GM12878 (cell line): ENCODE results near the gene RFX1. TPM values are rescaled to one million over a fixed set of nuclear protein-coding genes. Genes with fewer than 3 reads are reported as not detected.

Experiments used
- ATAC-seq: fragments of 200-7000 bp; cut with Tn5 transposase; 3 replicates; pipeline ENCODE4 v1.9.1; 2020; ENCODE audit warnings: mild to moderate bottlenecking, moderate library complexity
- BruUV-seq: library from RNA; stranded (reverse); fragments of 400-500 nt; replicated peaks from 2 replicates; lab custom pipeline; 2021; lab: Mats Ljungman, UMichigan
- CTCF ChIA-PET: fragments of 300-600 bp; sonication (Branson Sonifier 250); formaldehyde crosslinking; extraction: SDS; loops from one replicate; lab custom pipeline; 2021; ENCODE audit warnings: inconsistent platforms; lab: Yijun Ruan, JAX
- POLR2A ChIA-PET: fragments of 350-600 bp; formaldehyde crosslinking; extraction: SDS; loops from one replicate; lab custom pipeline; 2021; ENCODE audit warnings: inconsistent platforms; lab: Charles Lee
- RAD21 ChIA-PET: fragments of 300-600 bp; sonication (Branson Sonifier 250); formaldehyde crosslinking; loops from one replicate; lab custom pipeline; 2023; ENCODE audit warnings: antibody characterized with exemption; ENCODE audit not compliant: unreplicated experiment; lab: Charles Lee
- SMC1A ChIA-PET: fragments of 300-600 bp; sonication (Branson Sonifier 250); formaldehyde crosslinking; loops from one replicate; lab custom pipeline; 2023; ENCODE audit not compliant: unreplicated experiment, uncharacterized antibody; lab: Charles Lee
- DNase-seq: peaks from one replicate; pipeline ENCODE4 v3.0.0-alpha.2; 2011; ENCODE audit warnings: low read depth, low spot score
- FAIRE-seq: peaks from 3 replicates; lab custom pipeline; 2011; peaks lifted over from hg19 to GRCh38; lab: Jason Lieb, UNC
- H2AFZ ChIP-seq: 2 replicates; pipeline ENCODE4 v1.6.0; 2011; ENCODE audit warnings: low read depth, low read length, control low read depth; ENCODE audit not compliant: control insufficient read depth
- H3K27ac ChIP-seq: 2 replicates; pipeline ENCODE4 v1.5.1; 2011; ENCODE audit warnings: control low read depth; ENCODE audit not compliant: control insufficient read depth, insufficient read depth
- H3K27me3 ChIP-seq, 2 experiments: replicated peaks in 1 of 2; 2 replicates each; pipeline versions ENCODE4 v1.6.0 to v1.6.1; 2011; ENCODE audit warnings: low read length in 1 of 2; ENCODE audit not compliant: control insufficient read depth in 2 of 2, insufficient read depth in 2 of 2
- H3K36me3 ChIP-seq, 2 experiments: 2 replicates each; pipeline ENCODE4 v1.5.1; 2011; ENCODE audit warnings: low read length in 1 of 2; ENCODE audit not compliant: control insufficient read depth in 2 of 2, insufficient read depth in 2 of 2
- H3K4me1 ChIP-seq: 2 replicates; pipeline ENCODE4 v1.6.1; 2011; ENCODE audit warnings: mild to moderate bottlenecking, low read length, moderate library complexity, mixed read lengths; ENCODE audit not compliant: control insufficient read depth, insufficient read depth
- H3K4me2 ChIP-seq: 2 replicates; pipeline ENCODE4 v1.6.0; 2011; ENCODE audit warnings: control low read depth; ENCODE audit not compliant: control insufficient read depth, insufficient read depth
- H3K4me3 ChIP-seq: fragments of 200-600 bp; sonication (generic); 2 replicates; pipeline ENCODE4 v1.5.1; 2016
- H3K79me2 ChIP-seq: 2 replicates; pipeline ENCODE4 v1.6.0; 2011; ENCODE audit warnings: low read length; ENCODE audit not compliant: control insufficient read depth, insufficient read depth
- H3K9ac ChIP-seq: 2 replicates; pipeline ENCODE4 v1.8.0; 2011; ENCODE audit warnings: low read length, control low read depth, mixed read lengths; ENCODE audit not compliant: control insufficient read depth, insufficient read depth
- H3K9me3 ChIP-seq: replicated peaks from 3 replicates; pipeline ENCODE4 v1.5.1; 2011; ENCODE audit warnings: mild to moderate bottlenecking, low read length; ENCODE audit not compliant: control insufficient read depth, insufficient read depth
- H4K20me1 ChIP-seq: 2 replicates; pipeline ENCODE4 v1.6.0; 2011; ENCODE audit not compliant: control insufficient read depth, insufficient read depth
- BACH1 ChIP-seq: fragments of 450-650 bp; IDR thresholded peaks from 2 replicates; pipeline ENCODE4 v1.6.1; 2017; ENCODE audit warnings: mild to moderate bottlenecking, borderline replicate concordance
- CBX3 ChIP-seq: fragments of 200-600 bp; sonication (generic); IDR thresholded peaks from 2 replicates; pipeline ENCODE4 v1.6.1; 2016; ENCODE audit warnings: low read depth, borderline replicate concordance
- CEBPB ChIP-seq, 2 experiments: fragments of 150-350 bp in 1 of 2; IDR thresholded peaks; 2 replicates each; pipeline ENCODE4 v1.6.1; 2012 to 2014; ENCODE audit warnings: low read depth in 2 of 2, low read length in 2 of 2, borderline replicate concordance in 1 of 2, inconsistent platforms in 1 of 2
- CHD2 ChIP-seq: IDR thresholded peaks from 2 replicates; pipeline ENCODE4 v1.6.1; 2011; ENCODE audit warnings: low read depth, low read length, improper control_type of control experiment, borderline replicate concordance
- CHD4 ChIP-seq: fragments of 200-600 bp; sonication (generic); IDR thresholded peaks from 2 replicates; pipeline ENCODE4 v1.6.1; 2016; ENCODE audit warnings: mild to moderate bottlenecking
- HDAC2 ChIP-seq: fragments of 200-600 bp; sonication (generic); IDR thresholded peaks from 2 replicates; pipeline ENCODE4 v1.6.1; 2017
- HDGF ChIP-seq: fragments of 450-650 bp; IDR thresholded peaks from 2 replicates; pipeline ENCODE4 v1.6.1; 2016; ENCODE audit warnings: antibody characterized with exemption
- JUNB ChIP-seq: IDR thresholded peaks from 2 replicates; pipeline ENCODE4 v1.6.1; 2016; ENCODE audit warnings: antibody characterized with exemption, mild to moderate bottlenecking
- KDM1A ChIP-seq: fragments of 200-600 bp; sonication (generic); IDR thresholded peaks from 2 replicates; pipeline ENCODE4 v1.6.1; 2016; ENCODE audit warnings: borderline replicate concordance
- NFYB ChIP-seq: IDR thresholded peaks from 2 replicates; pipeline ENCODE4 v1.6.1; 2011; ENCODE audit warnings: low read depth, mild to moderate bottlenecking, low read length, improper control_type of control experiment, moderate library complexity; ENCODE audit not compliant: insufficient read depth
- NR2C2 ChIP-seq: IDR thresholded peaks from 2 replicates; pipeline ENCODE4 v1.6.1; 2011; ENCODE audit warnings: borderline replicate concordance, low read depth; ENCODE audit not compliant: control insufficient read depth, insufficient read length
- PAX5 ChIP-seq: IDR thresholded peaks from 2 replicates; pipeline ENCODE4 v1.6.1; 2011; ENCODE audit warnings: low read depth, low read length, borderline replicate concordance
- RBBP5 ChIP-seq: fragments of 200-600 bp; sonication (generic); conservative IDR thresholded peaks from 2 replicates; pipeline ENCODE4 v1.6.1; 2016
- RCOR1 ChIP-seq: conservative IDR thresholded peaks from 2 replicates; pipeline ENCODE4 v1.6.1; 2012; ENCODE audit warnings: low read depth, low read length, improper control_type of control experiment
- TAF1 ChIP-seq: IDR thresholded peaks from 2 replicates; pipeline ENCODE4 v1.6.1; 2011; ENCODE audit warnings: mild to moderate bottlenecking, low read depth, low read length, borderline replicate concordance
- WGBS: methylation state at CpG from one replicate; pipeline ENCODE4 v1.1.6; 2016; ENCODE audit warnings: low lambda C conversion rate; ENCODE audit not compliant: insufficient replicate concordance, insufficient coverage; ENCODE audit errors: missing lambda C conversion rate; 5-methylcytosine and 5-hydroxymethylcytosine counted together
- in situ Hi-C: fragments of 300-500 bp; cut with MboI; formaldehyde crosslinking; loops from 9 replicates; pipeline ENCODE4 v1.14.3; 2018; ENCODE audit warnings: mixed read lengths
- intact Hi-C: fragments of 100-400 bp; cut with micrococcal nuclease; formaldehyde crosslinking; loops from one replicate; pipeline ENCODE4 v1.14.2; 2022; ENCODE audit not compliant: unreplicated experiment
- polyA plus RNA-seq, 11 experiments: library from polyadenylated mRNA; depleted of rRNA in 4 of 11; unstranded in 6 of 11; stranded (reverse) in 5 of 11; fragments of >200 nt; fragmentation: Nextera tagmentation in 4 of 11; fragmentation: Illumina TruSeq in 1 of 11; extraction: Ambion mirVana in 4 of 11; extraction: Trizol in 1 of 11; gene quantifications; 1 replicate in 1 of 11; 2 replicates in 10 of 11; pipeline versions ENCODE4 v1.2.1 to v1.2.3, GENCODE V29; 2011 to 2016; ENCODE audit warnings: inconsistent platforms in 2 of 11, missing spikeins in 2 of 11, low read depth in 1 of 11
- total RNA-seq, 4 experiments: library from RNA; depleted of rRNA in 3 of 4; stranded (reverse); fragments of >200 nt in 3 of 4; fragmentation: Illumina TruSeq in 1 of 4; extraction: Trizol in 1 of 4; gene quantifications; 2 replicates each; pipeline versions ENCODE4 v1.2.1 to v1.2.3, GENCODE V29; 2013 to 2021
- TF ChIP-seq, protein P1 (sequence below): fragments of 450-650 bp; IDR thresholded peaks from 2 replicates; pipeline ENCODE4 v1.6.1; 2016; ENCODE audit warnings: mild to moderate bottlenecking
- TF ChIP-seq, protein P2 (sequence below): fragments of 450-650 bp; IDR thresholded peaks from 2 replicates; pipeline ENCODE4 v1.6.1; 2017; ENCODE audit warnings: mild to moderate bottlenecking, moderate library complexity
- TF ChIP-seq, protein P3 (sequence below): fragments of 450-650 bp; IDR thresholded peaks from 2 replicates; pipeline ENCODE4 v1.6.1; 2018; ENCODE audit warnings: borderline replicate concordance, mild to moderate bottlenecking; ENCODE audit not compliant: partially characterized antibody

The RFX1 gene
- total and polyA plus RNA-seq, 10 of the 15 experiments (the other 5 are each of a cell fraction or from before 2014, with no cell fraction given) = 0.05 to 11.0 (median 1.5) TPM

DNA sequence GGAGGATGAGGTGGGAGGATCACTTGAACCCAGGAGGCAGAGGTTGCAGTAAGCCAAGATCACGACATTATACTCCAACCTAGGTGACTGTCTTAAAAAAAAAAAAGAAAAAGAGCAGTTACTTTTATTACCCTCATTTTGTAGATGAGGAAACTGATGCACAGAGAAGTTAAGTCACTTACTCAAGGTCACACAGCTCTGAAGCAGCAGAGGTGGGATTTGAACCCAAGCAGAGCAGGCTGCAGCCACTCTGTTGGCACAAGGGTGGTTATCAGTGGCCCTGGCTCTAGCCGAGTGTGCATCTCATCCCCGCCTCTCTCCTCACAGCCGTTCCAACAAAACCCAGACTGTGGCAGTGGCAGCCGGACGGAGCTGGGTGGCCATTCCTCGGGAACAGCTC is 33.1 kb upstream of the RFX1 start:
- intact Hi-C loops = loop anchor here (10.0 kb wide), 1 partner anchor 54 kb away; no protein-coding TSS in a partner anchor
- FAIRE-seq = no peak
- H3K36me3 ChIP-seq = peaks cover 6 to 10% of the 10 kb centered on the region in 2 experiments

More for the DNA sequence above, 33.1 kb upstream of the RFX1 start:
- WGBS = 99% methylated on average over 7 of the region's 7 CpGs
- TF ChIP-seq HDGF (no peak), PAX5 (no peak), NR2C2 (no peak), RCOR1 (no peak), HDAC2 (no peak), BACH1 (no peak), CHD4 (no peak), TAF1 (no peak), RBBP5 (no peak), CHD2 (no peak), CBX3 (no peak), KDM1A (no peak), CEBPB (IDR thresholded peaks at IDR 0.05; ENCODE audit: borderline replicate concordance in 1 of 2, low read depth in 2 of 2, low read length in 2 of 2) (no peak), JUNB (no peak), NFYB (no peak)
- TF ChIP-seq, protein P1, sequence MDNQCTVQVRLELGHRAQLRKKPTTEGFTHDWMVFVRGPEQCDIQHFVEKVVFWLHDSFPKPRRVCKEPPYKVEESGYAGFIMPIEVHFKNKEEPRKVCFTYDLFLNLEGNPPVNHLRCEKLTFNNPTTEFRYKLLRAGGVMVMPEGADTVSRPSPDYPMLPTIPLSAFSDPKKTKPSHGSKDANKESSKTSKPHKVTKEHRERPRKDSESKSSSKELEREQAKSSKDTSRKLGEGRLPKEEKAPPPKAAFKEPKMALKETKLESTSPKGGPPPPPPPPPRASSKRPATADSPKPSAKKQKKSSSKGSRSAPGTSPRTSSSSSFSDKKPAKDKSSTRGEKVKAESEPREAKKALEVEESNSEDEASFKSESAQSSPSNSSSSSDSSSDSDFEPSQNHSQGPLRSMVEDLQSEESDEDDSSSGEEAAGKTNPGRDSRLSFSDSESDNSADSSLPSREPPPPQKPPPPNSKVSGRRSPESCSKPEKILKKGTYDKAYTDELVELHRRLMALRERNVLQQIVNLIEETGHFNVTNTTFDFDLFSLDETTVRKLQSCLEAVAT = no peak
- TF ChIP-seq, protein P2, sequence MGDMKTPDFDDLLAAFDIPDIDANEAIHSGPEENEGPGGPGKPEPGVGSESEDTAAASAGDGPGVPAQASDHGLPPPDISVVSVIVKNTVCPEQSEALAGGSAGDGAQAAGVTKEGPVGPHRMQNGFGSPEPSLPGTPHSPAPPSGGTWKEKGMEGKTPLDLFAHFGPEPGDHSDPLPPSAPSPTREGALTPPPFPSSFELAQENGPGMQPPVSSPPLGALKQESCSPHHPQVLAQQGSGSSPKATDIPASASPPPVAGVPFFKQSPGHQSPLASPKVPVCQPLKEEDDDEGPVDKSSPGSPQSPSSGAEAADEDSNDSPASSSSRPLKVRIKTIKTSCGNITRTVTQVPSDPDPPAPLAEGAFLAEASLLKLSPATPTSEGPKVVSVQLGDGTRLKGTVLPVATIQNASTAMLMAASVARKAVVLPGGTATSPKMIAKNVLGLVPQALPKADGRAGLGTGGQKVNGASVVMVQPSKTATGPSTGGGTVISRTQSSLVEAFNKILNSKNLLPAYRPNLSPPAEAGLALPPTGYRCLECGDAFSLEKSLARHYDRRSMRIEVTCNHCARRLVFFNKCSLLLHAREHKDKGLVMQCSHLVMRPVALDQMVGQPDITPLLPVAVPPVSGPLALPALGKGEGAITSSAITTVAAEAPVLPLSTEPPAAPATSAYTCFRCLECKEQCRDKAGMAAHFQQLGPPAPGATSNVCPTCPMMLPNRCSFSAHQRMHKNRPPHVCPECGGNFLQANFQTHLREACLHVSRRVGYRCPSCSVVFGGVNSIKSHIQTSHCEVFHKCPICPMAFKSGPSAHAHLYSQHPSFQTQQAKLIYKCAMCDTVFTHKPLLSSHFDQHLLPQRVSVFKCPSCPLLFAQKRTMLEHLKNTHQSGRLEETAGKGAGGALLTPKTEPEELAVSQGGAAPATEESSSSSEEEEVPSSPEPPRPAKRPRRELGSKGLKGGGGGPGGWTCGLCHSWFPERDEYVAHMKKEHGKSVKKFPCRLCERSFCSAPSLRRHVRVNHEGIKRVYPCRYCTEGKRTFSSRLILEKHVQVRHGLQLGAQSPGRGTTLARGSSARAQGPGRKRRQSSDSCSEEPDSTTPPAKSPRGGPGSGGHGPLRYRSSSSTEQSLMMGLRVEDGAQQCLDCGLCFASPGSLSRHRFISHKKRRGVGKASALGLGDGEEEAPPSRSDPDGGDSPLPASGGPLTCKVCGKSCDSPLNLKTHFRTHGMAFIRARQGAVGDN = no peak
- TF ChIP-seq, protein P3, sequence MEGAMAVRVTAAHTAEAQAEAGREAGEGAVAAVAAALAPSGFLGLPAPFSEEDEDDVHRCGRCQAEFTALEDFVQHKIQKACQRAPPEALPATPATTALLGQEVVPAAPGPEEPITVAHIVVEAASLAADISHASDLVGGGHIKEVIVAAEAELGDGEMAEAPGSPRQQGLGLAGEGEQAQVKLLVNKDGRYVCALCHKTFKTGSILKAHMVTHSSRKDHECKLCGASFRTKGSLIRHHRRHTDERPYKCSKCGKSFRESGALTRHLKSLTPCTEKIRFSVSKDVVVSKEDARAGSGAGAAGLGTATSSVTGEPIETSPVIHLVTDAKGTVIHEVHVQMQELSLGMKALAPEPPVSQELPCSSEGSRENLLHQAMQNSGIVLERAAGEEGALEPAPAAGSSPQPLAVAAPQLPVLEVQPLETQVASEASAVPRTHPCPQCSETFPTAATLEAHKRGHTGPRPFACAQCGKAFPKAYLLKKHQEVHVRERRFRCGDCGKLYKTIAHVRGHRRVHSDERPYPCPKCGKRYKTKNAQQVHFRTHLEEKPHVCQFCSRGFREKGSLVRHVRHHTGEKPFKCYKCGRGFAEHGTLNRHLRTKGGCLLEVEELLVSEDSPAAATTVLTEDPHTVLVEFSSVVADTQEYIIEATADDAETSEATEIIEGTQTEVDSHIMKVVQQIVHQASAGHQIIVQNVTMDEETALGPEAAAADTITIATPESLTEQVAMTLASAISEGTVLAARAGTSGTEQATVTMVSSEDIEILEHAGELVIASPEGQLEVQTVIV = no peak
- Histone ChIP-seq H4K20me1 (no peaks in the 10 kb centered on the region), H3K4me1 (peaks cover 15% of the 10 kb centered on the region), H3K4me2 (no peak overlapping the region), H3K79me2 (no peaks in the 10 kb centered on the region), H2AFZ (no peak overlapping the region), H3K9ac (no peak overlapping the region), H3K9me3 (no peaks in the 10 kb centered on the region), H3K27ac (no peak overlapping the region), H3K27me3 (no peaks in the 10 kb centered on the region), H3K4me3 (no peak overlapping the region)
- CTCF ChIA-PET = interaction anchor here (1.2 to 1.8 kb wide), 2 partner anchors 14 to 136 kb away, joined by 4 to 5 read pairs; no protein-coding TSS in a partner anchor
- BruUV-seq = no TSS peak
- POLR2A ChIA-PET = interaction anchor here (1.0 kb wide), 1 partner anchor 21 kb away, joined by 4 read pairs; no protein-coding TSS in a partner anchor
- SMC1A ChIA-PET = interaction anchor here (1.9 kb wide), 1 partner anchor 136 kb away, joined by 5 read pairs; no protein-coding TSS in a partner anchor
- in situ Hi-C loops = no loop called here
- ATAC-seq (no peak), DNase-seq (no peak)
- RAD21 ChIA-PET = interaction anchor here (1.2 kb wide), 2 partner anchors 8 to 160 kb away, joined by 3 to 5 read pairs; partner anchors contain the start of gene IL27RA
